GM12801 (cell line): ENCODE data around the gene DNM3.

Source experiments
- TF ChIP-seq, protein P1 (sequence below): IDR thresholded peaks from one replicate; pipeline ENCODE4 v1.5.1; 2011; ENCODE audit warnings: control low read depth; ENCODE audit not compliant: insufficient read length; ENCODE audit errors: extremely low read depth

The DNM3 gene

GRCh38 chr1:172121081-172121717 is 279.9 kb downstream of the DNM3 start:
- TF ChIP-seq, protein P1, sequence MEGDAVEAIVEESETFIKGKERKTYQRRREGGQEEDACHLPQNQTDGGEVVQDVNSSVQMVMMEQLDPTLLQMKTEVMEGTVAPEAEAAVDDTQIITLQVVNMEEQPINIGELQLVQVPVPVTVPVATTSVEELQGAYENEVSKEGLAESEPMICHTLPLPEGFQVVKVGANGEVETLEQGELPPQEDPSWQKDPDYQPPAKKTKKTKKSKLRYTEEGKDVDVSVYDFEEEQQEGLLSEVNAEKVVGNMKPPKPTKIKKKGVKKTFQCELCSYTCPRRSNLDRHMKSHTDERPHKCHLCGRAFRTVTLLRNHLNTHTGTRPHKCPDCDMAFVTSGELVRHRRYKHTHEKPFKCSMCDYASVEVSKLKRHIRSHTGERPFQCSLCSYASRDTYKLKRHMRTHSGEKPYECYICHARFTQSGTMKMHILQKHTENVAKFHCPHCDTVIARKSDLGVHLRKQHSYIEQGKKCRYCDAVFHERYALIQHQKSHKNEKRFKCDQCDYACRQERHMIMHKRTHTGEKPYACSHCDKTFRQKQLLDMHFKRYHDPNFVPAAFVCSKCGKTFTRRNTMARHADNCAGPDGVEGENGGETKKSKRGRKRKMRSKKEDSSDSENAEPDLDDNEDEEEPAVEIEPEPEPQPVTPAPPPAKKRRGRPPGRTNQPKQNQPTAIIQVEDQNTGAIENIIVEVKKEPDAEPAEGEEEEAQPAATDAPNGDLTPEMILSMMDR: no peak

GRCh38 chr1:172122381-172122780 is 281.1 kb downstream of the DNM3 start:
- TF ChIP-seq, protein P1: no peak

GRCh38 chr1:172125250-172125649 is 284.0 kb downstream of the DNM3 start:
- TF ChIP-seq, protein P1: no peak

GRCh38 chr1:172125812-172126430 is 284.6 kb downstream of the DNM3 start:
- TF ChIP-seq, protein P1: no peak

DNA sequence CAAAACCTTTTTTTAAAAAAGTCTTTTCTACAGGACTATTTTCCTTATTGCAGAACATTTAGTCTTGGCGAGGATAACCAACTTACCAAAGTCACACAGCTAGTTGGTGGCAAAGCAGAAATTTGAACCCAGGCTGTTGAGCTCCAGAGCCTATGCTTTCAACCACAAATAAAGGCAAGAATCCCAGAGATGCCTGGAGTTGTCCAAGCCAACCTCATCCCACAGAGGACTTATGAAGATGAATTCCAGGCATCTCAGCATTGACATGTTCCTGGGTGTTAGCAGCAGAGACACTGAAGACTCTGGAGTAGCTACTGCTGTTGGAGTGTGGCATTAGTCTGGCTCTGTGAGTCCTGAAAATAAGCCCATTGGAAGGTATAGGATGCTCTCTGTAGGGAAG is 291.5 kb downstream of the DNM3 start:
- TF ChIP-seq, protein P1: no peak

DNA sequence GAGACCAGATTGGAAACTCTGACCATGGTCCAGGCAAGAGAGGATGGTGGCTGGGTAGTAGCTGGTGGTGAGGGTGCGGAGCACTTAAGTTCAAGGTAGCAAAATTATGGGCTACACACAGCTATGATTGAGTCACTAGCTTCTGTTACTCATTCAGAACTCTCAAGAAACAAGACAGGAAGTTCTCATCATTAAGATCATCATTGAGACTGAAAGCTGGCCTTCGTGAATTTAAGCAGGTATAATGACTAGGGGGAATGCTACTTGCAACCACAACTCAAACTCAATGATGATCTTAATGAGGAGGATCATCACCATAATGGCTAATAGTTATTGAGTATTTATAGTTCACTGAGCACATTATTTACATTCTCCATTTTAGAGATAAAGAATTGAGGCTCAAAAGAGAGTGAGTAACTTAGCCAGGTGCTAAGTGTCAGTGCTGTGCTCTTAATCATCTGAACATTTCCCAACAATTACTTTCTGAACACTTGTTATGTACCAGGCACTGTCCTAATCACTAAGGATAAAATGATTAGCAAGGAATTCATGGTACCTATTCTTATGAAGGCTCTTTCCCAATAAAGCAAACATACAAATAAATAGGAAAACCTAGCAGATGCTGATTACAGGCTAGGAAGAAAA is 292.9 kb downstream of the DNM3 start:
- TF ChIP-seq, protein P1: no peak

DNA sequence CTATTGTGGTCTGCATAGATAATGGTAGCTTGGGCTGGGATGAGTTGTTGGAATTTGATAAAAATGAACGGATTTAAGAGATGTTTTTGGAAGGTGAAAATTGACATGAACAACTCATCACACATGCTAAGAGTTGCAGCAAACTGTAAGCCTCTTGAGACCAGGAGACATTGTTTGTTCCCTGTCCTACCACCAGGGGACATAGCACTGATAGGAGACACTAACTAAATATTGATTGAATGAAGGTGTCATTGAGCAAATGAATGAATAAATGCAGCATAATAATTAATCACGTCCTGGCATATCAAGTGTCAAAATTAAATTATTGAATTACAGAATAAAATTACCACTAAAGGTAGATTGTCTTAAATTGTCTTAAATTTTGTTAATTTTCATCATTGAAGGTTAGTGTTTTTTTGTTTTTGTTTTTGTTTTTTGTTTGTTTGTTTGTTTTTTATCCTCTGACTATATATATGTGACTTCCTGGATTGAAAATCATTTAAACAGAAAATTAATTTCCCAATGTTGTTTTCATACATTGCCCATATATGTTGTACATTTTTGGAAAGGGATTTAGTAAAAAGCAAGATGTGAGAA is 293.9 kb downstream of the DNM3 start:
- TF ChIP-seq, protein P1: peak; percentile 59
